ENCODE data around the gene IPCEF1.
"Not testable (repeated sequence)": the region's sequence is repeated elsewhere in the genome, so short reads cannot be mapped to it uniquely, and the experiment has no call there.

IPCEF1 gene

GRCh38 chr6:154187203-154187602, 169.4 kb downstream of the IPCEF1 start:
- TF ChIP-seq CTCF (conservative IDR thresholded peaks at IDR 0.05; ENCODE audit: low read depth, low read length): no peak
- Histone ChIP-seq H2AFZ (ENCODE audit: low read depth) (no peak overlapping the region), H3K36me3 (ENCODE audit: insufficient read depth) (no peaks in the 10 kb centered on the region), H3K79me2 (ENCODE audit: insufficient read depth, low read depth) (no peaks in the 10 kb centered on the region), H3K27me3 (ENCODE audit: insufficient read depth, low read depth) (no peaks in the 10 kb centered on the region), H4K20me1 (ENCODE audit: insufficient read depth) (no peaks in the 10 kb centered on the region), H3K27ac (no peak overlapping the region), H3K9ac (no peak overlapping the region), H3K4me1 (ENCODE audit: low read depth, poor library complexity, severe bottlenecking) (peaks cover 14% of the 10 kb centered on the region), H3K4me3 (IDR thresholded peaks at IDR 0.05; ENCODE audit: insufficient read depth, low read depth, low read length) (no peak overlapping the region), H3K4me2 (no peak overlapping the region)

- Histone ChIP-seq H3K27ac (no peak overlapping the region), H3K4me2 (no peak overlapping the region), H3K4me3 (IDR thresholded peaks at IDR 0.05; ENCODE audit: insufficient read depth, low read depth, low read length) (no peak overlapping the region), H4K20me1 (ENCODE audit: insufficient read depth) (no peaks in the 10 kb centered on the region), H3K27me3 (ENCODE audit: insufficient read depth, low read depth) (no peaks in the 10 kb centered on the region), H3K36me3 (ENCODE audit: insufficient read depth) (no peaks in the 10 kb centered on the region), H3K9ac (no peak overlapping the region), H3K4me1 (ENCODE audit: low read depth, poor library complexity, severe bottlenecking) (no peaks in the 10 kb centered on the region), H2AFZ (ENCODE audit: low read depth) (no peak overlapping the region), H3K79me2 (ENCODE audit: insufficient read depth, low read depth) (no peaks in the 10 kb centered on the region)
- no peak for TF ChIP-seq CTCF (conservative IDR thresholded peaks at IDR 0.05; ENCODE audit: low read depth, low read length)
Observed at GRCh38 chr6:154179434-154179833, 177.2 kb downstream of the IPCEF1 start.

- not testable (repeated sequence) for H4K20me1 ChIP-seq (ENCODE audit: insufficient read depth); H3K4me2 ChIP-seq; H3K79me2 ChIP-seq (ENCODE audit: insufficient read depth, low read depth); H2AFZ ChIP-seq (ENCODE audit: low read depth); H3K4me1 ChIP-seq (ENCODE audit: low read depth, poor library complexity, severe bottlenecking); H3K36me3 ChIP-seq (ENCODE audit: insufficient read depth); H3K27me3 ChIP-seq (ENCODE audit: insufficient read depth, low read depth); H3K27ac ChIP-seq; H3K9ac ChIP-seq; H3K4me3 ChIP-seq (IDR thresholded peaks at IDR 0.05; ENCODE audit: insufficient read depth, low read depth, low read length)
Observed at GRCh38 chr6:154172393-154172792, 184.2 kb downstream of the IPCEF1 start.

- H3K27ac ChIP-seq: no peak overlapping the region
- no peak for TF ChIP-seq CTCF (conservative IDR thresholded peaks at IDR 0.05; ENCODE audit: low read depth, low read length)
Observed at GRCh38 chr6:154170106-154170505, 186.5 kb downstream of the IPCEF1 start.

GRCh38 chr6:154169193-154169847, 187.3 kb downstream of the IPCEF1 start:
- H2AFZ ChIP-seq (ENCODE audit: low read depth): no peak overlapping the region
- no peaks in the 10 kb centered on the region for H3K27me3 ChIP-seq (ENCODE audit: insufficient read depth, low read depth)
- no peaks in the 10 kb centered on the region for H4K20me1 ChIP-seq (ENCODE audit: insufficient read depth)
- TF ChIP-seq CTCF (conservative IDR thresholded peaks at IDR 0.05; ENCODE audit: low read depth, low read length): no peak
- no peaks in the 10 kb centered on the region for H3K4me1 ChIP-seq (ENCODE audit: low read depth, poor library complexity, severe bottlenecking)
- no peak overlapping the region for H3K4me2 ChIP-seq
- no peaks in the 10 kb centered on the region for H3K36me3 ChIP-seq (ENCODE audit: insufficient read depth)
- H3K27ac ChIP-seq: no peak overlapping the region
- no peaks in the 10 kb centered on the region for H3K79me2 ChIP-seq (ENCODE audit: insufficient read depth, low read depth)
- H3K9ac ChIP-seq: no peak overlapping the region
- H3K4me3 ChIP-seq (IDR thresholded peaks at IDR 0.05; ENCODE audit: insufficient read depth, low read depth, low read length): no peak overlapping the region

More at GRCh38 chr6:154170106-154170505, 186.5 kb downstream of the IPCEF1 start:
- no peaks in the 10 kb centered on the region for H3K27me3 ChIP-seq (ENCODE audit: insufficient read depth, low read depth)
- H4K20me1 ChIP-seq (ENCODE audit: insufficient read depth): no peaks in the 10 kb centered on the region
- H3K9ac ChIP-seq: no peak overlapping the region
- H3K36me3 ChIP-seq (ENCODE audit: insufficient read depth): no peaks in the 10 kb centered on the region
- H3K4me3 ChIP-seq (IDR thresholded peaks at IDR 0.05; ENCODE audit: insufficient read depth, low read depth, low read length): no peak overlapping the region
- no peak overlapping the region for H2AFZ ChIP-seq (ENCODE audit: low read depth)
- no peaks in the 10 kb centered on the region for H3K4me1 ChIP-seq (ENCODE audit: low read depth, poor library complexity, severe bottlenecking)
- no peak overlapping the region for H3K4me2 ChIP-seq
- H3K79me2 ChIP-seq (ENCODE audit: insufficient read depth, low read depth): no peaks in the 10 kb centered on the region

Measured in KMS-11 (cell line).